HG02852 (cell line): ENCODE data around the gene BRD1.

ENCODE experiments used
- ATAC-seq: cut with Tn5 transposase; IDR thresholded peaks from one replicate; pipeline ENCODE4 v1.9.1; 2021; ENCODE audit warnings: mild to moderate bottlenecking, moderate library complexity; ENCODE audit not compliant: unreplicated experiment

Gene BRD1

GRCh38 chr22:49754696-49755630, 72.7 kb downstream of the BRD1 start:
- ATAC-seq: no peak

- ATAC-seq: no peak
These were observed 73.5 kb downstream of the BRD1 start for GRCh38 chr22:49753961-49754695.

GRCh38 chr22:49753276-49753890, 74.3 kb downstream of the BRD1 start:
- ATAC-seq: no peak

- no peak for ATAC-seq
These were observed 75.0 kb downstream of the BRD1 start for GRCh38 chr22:49752598-49753091.

GRCh38 chr22:49751966-49752597, 75.6 kb downstream of the BRD1 start:
- ATAC-seq: no peak

GRCh38 chr22:49751318-49751965, 76.2 kb downstream of the BRD1 start:
- no peak for ATAC-seq

- no peak for ATAC-seq
These were observed 77.7 kb downstream of the BRD1 start for GRCh38 chr22:49749885-49750510.

- no peak for ATAC-seq
These were observed 78.4 kb downstream of the BRD1 start for GRCh38 chr22:49749227-49749626.

- no peak for ATAC-seq
These were observed 79.2 kb downstream of the BRD1 start for GRCh38 chr22:49748514-49748913.

GRCh38 chr22:49747716-49748115, 80.0 kb downstream of the BRD1 start:
- no peak for ATAC-seq

- no peak for ATAC-seq
These were observed 80.5 kb downstream of the BRD1 start for GRCh38 chr22:49747130-49747529.

GRCh38 chr22:49746065-49746464, 81.6 kb downstream of the BRD1 start:
- ATAC-seq: no peak

GRCh38 chr22:49740242-49740641, 87.4 kb downstream of the BRD1 start:
- no peak for ATAC-seq

- ATAC-seq: no peak
These were observed 88.5 kb downstream of the BRD1 start for GRCh38 chr22:49739138-49739537.

GRCh38 chr22:49738566-49738965, 89.1 kb downstream of the BRD1 start:
- no peak for ATAC-seq

GRCh38 chr22:49738006-49738405, 89.7 kb downstream of the BRD1 start:
- no peak for ATAC-seq

- ATAC-seq: no peak
These were observed 90.5 kb downstream of the BRD1 start for GRCh38 chr22:49737101-49737551.

- ATAC-seq: no peak
These were observed 91.1 kb downstream of the BRD1 start for GRCh38 chr22:49736538-49736937.

GRCh38 chr22:49735901-49736421, 91.7 kb downstream of the BRD1 start:
- no peak for ATAC-seq
